ENCODE data around the gene CLCN2.
A peak's percentile ranks its signal among the peaks of the same experiment; 100 is the strongest.

The CLCN2 gene

GRCh38 chr3:184335291-184335660, 26.1 kb downstream of the CLCN2 start:
- peak in 1 of 10 donors; percentile 53 for DNase-seq
- intact Hi-C loops (cut with DNase I) = no loop called here

- peak in 3 of 10 donors; percentile 69 to 77 (median 70) for DNase-seq
- intact Hi-C loops (cut with DNase I) = no loop called here
Measured at GRCh38 chr3:184334470-184335158, 26.8 kb downstream of the CLCN2 start.

DNA sequence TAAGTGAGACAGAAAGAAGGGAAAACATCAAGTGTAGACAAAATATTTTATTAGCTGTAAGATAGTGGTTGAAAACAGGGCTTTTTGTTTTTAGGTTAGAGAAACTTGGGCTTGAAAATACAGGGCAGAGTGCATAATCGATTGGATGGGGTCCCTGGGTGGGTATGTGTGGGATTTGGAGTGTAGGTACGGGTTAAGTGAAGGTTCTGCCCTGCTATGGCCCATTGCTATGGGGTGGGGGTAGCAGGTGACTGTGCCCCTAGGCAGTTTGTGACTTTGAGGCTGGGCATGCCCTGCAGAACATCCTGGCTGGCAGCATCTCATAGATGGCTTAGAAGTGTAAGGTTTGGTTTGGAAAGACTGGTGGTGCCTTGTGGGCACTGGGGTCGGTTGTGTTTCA, 27.7 kb downstream of the CLCN2 start:
- intact Hi-C loops (cut with DNase I) = no loop called here
- DNase-seq = peak in 2 of 10 donors; percentile 33 to 45

GRCh38 chr3:184333190-184333589, 28.2 kb downstream of the CLCN2 start:
- intact Hi-C loops (cut with DNase I) = no loop called here
- peak in 1 of 10 donors; percentile 2 for DNase-seq

GRCh38 chr3:184332370-184333090, 28.9 kb downstream of the CLCN2 start:
- DNase-seq = peak in 2 of 10 donors; percentile 16 to 35
- intact Hi-C loops (cut with DNase I) = no loop called here

GRCh38 chr3:184328516-184328915, 32.9 kb downstream of the CLCN2 start:
- intact Hi-C loops (cut with DNase I) = no loop called here
- DNase-seq = peak in 2 of 10 donors; percentile 25 to 53

- intact Hi-C loops (cut with DNase I) = no loop called here
- DNase-seq = peak in 2 of 10 donors; percentile 75 to 79
Measured at GRCh38 chr3:184327171-184327570, 34.2 kb downstream of the CLCN2 start.

- intact Hi-C loops (cut with DNase I) = no loop called here
- DNase-seq = peak in 1 of 10 donors; percentile 33
Measured at GRCh38 chr3:184325715-184326369, 35.6 kb downstream of the CLCN2 start.

- peak in 2 of 10 donors; percentile 52 to 55 for DNase-seq
- intact Hi-C loops (cut with DNase I) = no loop called here
Measured at GRCh38 chr3:184325269-184325668, 36.1 kb downstream of the CLCN2 start.

DNA sequence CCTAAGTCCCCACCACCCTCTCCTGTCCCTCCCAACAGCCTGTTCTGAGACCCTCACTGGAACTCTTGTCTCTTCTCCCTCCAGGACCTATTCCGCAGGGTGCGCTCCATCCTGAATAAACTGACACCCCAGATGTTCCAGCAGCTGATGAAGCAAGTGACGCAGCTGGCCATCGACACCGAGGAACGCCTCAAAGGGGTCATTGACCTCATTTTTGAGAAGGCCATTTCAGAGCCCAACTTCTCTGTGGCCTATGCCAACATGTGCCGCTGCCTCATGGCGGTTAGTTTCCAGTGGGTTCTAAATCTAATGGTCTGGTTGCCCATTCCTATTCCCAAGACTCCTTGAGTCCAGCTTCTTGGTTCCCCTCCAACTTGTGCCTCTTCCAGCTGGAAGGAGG, 37.7 kb downstream of the CLCN2 start:
- intact Hi-C loops (cut with DNase I) = no loop called here

GRCh38 chr3:184322731-184323487, 38.5 kb downstream of the CLCN2 start:
- intact Hi-C loops (cut with DNase I) = no loop called here
- peak in 2 of 10 donors; percentile 29 to 50 for DNase-seq

More for the DNA sequence above, 37.7 kb downstream of the CLCN2 start:
- peak in 2 of 10 donors; percentile 33 to 44 for DNase-seq

DNA sequence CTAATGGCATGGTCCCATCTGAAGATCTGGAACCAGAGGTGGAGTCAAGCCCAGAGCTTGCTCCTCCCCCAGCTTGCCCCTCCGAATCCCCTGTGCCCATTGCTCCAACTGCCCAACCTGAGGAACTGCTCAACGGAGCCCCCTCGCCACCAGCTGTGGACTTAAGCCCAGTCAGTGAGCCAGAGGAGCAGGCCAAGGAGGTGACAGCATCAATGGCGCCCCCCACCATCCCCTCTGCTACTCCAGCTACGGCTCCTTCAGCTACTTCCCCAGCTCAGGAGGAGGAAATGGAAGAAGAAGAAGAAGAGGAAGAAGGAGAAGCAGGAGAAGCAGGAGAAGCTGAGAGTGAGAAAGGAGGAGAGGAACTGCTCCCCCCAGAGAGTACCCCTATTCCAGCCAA, 39.7 kb downstream of the CLCN2 start:
- intact Hi-C loops (cut with DNase I) = loop anchor here (2.0 kb wide), 1 partner anchor 15 kb away; the partner anchor contains the start of gene FAM131A

DNA sequence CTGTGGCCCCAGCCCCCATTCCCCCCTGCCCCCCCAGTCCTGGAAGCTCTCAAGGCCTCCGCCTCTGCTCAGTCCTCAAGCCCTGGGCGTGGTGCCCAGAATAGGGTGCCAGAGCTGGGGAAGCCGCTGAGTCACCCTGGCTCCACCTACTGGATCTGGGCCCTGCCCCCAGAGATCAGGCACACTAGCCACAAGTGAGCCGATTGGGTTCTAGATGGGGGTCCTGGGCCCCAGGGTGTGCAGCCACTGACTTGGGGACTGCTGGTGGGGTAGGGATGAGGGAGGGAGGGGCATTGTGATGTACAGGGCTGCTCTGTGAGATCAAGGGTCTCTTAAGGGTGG, 41.3 kb downstream of the CLCN2 start:
- intact Hi-C loops (cut with DNase I) = loop anchor here (2.0 kb wide), 1 partner anchor 17 kb away; the partner anchor contains the start of gene FAM131A

More for the DNA sequence above, 39.7 kb downstream of the CLCN2 start:
- peak in 2 of 10 donors; percentile 60 to 63 for DNase-seq

GRCh38 chr3:184317201-184317600, 44.2 kb downstream of the CLCN2 start:
- intact Hi-C loops (cut with DNase I) = no loop called here
- peak in 2 of 10 donors; percentile 22 to 32 for DNase-seq

More for the DNA sequence above, 41.3 kb downstream of the CLCN2 start:
- peak; percentile 91 to 99 (median 96) for DNase-seq

DNA sequence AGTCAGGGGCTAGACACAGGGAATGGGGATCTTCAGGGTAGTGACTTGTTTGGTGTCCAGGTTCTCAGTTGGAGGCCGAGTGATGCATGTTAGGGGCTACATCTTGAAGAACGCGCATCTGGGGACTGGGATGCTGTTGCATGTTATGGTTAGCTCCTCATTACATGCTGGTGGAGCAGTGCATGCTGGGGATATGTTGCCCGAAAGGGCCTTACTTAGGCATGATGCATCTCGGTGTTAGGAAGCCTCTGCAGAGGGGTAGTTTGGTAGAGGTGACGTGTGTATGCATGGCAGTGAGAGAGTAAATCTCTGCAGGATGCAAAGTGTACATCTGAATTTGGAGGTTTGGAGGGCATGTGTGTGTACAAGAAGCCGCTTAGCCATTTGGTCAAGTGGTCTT, 44.6 kb downstream of the CLCN2 start:
- intact Hi-C loops (cut with DNase I) = no loop called here
- DNase-seq = peak in 2 of 10 donors; percentile 7 to 47

DNA sequence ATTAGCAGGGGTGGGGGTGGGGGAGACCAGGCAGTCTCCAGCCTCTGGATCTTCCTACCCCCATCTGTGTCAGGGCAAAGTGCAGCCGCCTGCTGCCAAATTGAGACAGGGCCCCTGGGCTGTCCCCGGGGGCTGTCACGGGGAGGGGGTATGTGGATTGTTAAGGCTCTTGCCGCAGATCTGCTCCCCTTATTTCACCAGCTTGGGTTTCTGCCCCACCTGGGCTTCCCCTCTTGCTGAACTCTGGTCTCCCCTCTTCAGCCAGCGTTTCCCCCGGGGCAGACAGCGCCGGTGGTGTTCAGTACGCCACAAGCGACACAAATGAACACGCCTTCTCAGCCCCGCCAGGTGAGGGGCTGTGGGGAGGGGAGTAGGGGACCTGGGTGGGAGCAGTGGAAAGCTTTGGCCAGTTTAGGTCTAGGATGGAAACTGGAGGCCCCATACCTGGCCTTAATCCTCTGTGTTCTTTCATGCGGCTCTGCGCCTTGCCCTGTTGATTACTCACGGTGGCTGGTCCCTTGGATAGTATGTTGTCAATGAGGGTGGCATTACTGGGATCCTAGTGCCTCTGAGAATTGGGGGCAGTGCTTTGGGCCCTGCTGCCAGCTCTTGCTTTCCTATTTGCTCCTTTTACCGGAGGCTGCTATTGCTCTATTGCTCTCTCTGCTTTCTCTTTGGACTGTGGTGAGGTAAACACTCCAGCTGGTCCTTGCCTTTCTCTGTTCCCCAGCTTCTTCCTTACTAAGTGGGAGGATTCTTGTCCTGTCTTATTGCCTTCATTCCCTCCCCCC, 45.3 kb downstream of the CLCN2 start:
- intact Hi-C loops (cut with DNase I) = loop anchor here (2.0 kb wide), 1 partner anchor 17 kb away; the partner anchor contains the start of gene PSMD2
- DNase-seq = peak in 2 of 10 donors; percentile 67 to 72

DNA sequence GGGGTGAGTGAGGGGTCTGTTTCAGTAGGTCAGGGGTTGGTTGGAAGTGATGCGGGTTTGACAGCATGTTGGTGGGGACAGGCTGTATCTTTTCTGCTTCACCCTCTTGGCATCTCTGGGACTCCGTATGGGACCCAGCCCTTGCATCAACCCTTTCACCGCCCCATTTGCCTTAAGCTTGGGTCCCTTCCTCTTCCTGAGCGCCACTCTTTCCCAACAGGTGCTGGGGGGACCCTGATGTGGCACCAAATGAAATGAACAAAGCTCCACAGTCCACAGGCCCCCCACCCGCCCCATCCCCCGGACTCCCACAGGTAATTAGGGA, 45.9 kb downstream of the CLCN2 start:
- intact Hi-C loops (cut with DNase I) = loop anchor here (2.0 kb wide), 1 partner anchor 17 kb away; the partner anchor contains the start of gene PSMD2
- peak in 1 of 10 donors; percentile 55 for DNase-seq

GRCh38 chr3:184314700-184315542, 46.5 kb downstream of the CLCN2 start:
- intact Hi-C loops (cut with DNase I) = loop anchor here (2.0 kb wide), 1 partner anchor 16 kb away; the partner anchor contains the start of gene PSMD2
- peak; percentile 44 to 93 (median 61) for DNase-seq
